Pancreas (tissue), 10 donors: ENCODE measurements around the gene EBF3. TPM values are rescaled to one million over a fixed set of nuclear protein-coding genes. Genes with fewer than 3 reads are reported as not detected.
A peak's percentile ranks its signal among the peaks of the same experiment; 100 is the strongest.

ENCODE experiments used
- ATAC-seq, 4 donors: fragments of 200-7000 bp; cut with Tn5 transposase; one replicate each; pipeline versions ENCODE4 v1.8.0 to v1.9.1; 2020; ENCODE audit warnings: mild to moderate bottlenecking in 4 of 4, moderate library complexity in 4 of 4
- DNase-seq, 6 donors: peaks; one replicate each; pipeline ENCODE4 v3.0.0-alpha.2; 2020
- FAIRE-seq: peaks from 2 replicates; lab custom pipeline; 2012; peaks lifted over from hg19 to GRCh38; lab: Jason Lieb, UNC
- H3K27ac ChIP-seq, 4 donors: fragments of 200-600 bp; sonication (generic); 1 replicate in 3 of 4; 2 replicates in 1 of 4; pipeline versions ENCODE4 v1.5.0 to v1.8.0; 2020
- H3K27me3 ChIP-seq, 4 donors: fragments of 200-600 bp; one replicate each; pipeline ENCODE4 v1.8.0; 2021
- H3K36me3 ChIP-seq, 3 donors: fragments of 200-600 bp; sonication (generic) in 1 of 3; one replicate each; pipeline versions ENCODE4 v1.5.0 to v1.8.0; 2020 to 2021
- H3K4me1 ChIP-seq, 3 donors: fragments of 200-600 bp; one replicate each; pipeline ENCODE4 v1.8.0; 2021
- H3K4me3 ChIP-seq, 4 donors: fragments of 200-600 bp; sonication (generic) in 2 of 4; one replicate each; pipeline versions ENCODE4 v1.5.0 to v1.8.0; 2020 to 2021
- H3K9me3 ChIP-seq, 4 donors: fragments of 200-600 bp; one replicate each; pipeline ENCODE4 v1.8.0; 2021
- WGBS, 2 donors: extraction: QIAGEN DNeasy Blood & Tissue Kit; methylation state at CpG; one replicate each; pipeline ENCODE4 v1.1.7; 2013; 5-methylcytosine and 5-hydroxymethylcytosine counted together
- intact Hi-C, 3 donors: fragments of 100-400 bp; cut with DNase I; formaldehyde crosslinking; loops; one replicate each; pipeline versions ENCODE4 v1.11.1 to v1.14.2; 2022
- polyA plus RNA-seq, 2 donors: library from polyadenylated mRNA; stranded (reverse); fragments of 200-250 nt; gene quantifications; one replicate each; pipeline ENCODE4 v1.2.3, GENCODE V29; 2013
- total RNA-seq, 6 donors: library from RNA; stranded (reverse); fragmentation: NEBNext Ultra II Directional in 4 of 6; extraction: Animal tissue kit (Norgen Biotek cat#: 25700) in 4 of 6; gene quantifications; one replicate each; pipeline versions ENCODE4 v1.2.1 to v1.2.4, GENCODE V29; 2021 to 2023
- TF ChIP-seq, protein P1 (sequence below), 4 donors: fragments of 200-600 bp; sonication (generic) in 3 of 4; IDR thresholded peaks; one replicate each; pipeline versions ENCODE4 v1.5.0 to v1.8.0; 2021; ENCODE audit warnings: antibody characterized with exemption in 4 of 4
- donor health status: healthy with polysubstance abuse.
- donor health status: DM: no; HTN: no; CAD: no; lungs with moderate emphysema.
- donor health status: DM: no; HTN: no; CAD: no.
- donor health status: control.
- donor health status: control.
- donor health status: Bipolar disorder and iron deficiency.
- donor health status: DM: yes; HTN: yes; CAD: no.
- donor health status: DM: no; HTN: no; CAD: no.
- donor health status: DM: no; HTN: no; CAD: no.
- donor health status: DM: yes; HTN: yes; CAD: no.

EBF3 gene
- total and polyA plus RNA-seq, 8 donors, result 0.47 to 1.5 (median 1.1) TPM

DNA sequence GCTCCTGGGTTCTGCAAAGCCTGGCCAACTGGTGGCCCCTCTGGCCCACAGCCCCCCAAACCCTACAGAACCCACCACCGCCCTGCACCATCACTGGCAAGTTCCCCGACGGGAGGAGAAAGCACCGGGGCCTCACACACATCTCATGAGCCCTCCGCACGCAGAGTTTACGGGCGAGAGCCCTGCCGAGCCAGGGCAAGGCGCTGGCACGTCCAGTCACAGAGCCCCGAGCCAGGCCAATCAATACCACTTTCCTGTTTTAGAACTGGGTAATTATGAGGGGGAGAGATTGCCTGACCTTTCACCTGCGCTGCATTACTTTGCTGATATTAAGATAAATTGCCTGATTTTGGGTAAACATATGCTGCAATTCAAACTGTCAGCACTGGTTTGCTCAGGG, 113.3 kb downstream of the EBF3 start:
- intact Hi-C loops, result no loop called here
- TF ChIP-seq, protein P1, sequence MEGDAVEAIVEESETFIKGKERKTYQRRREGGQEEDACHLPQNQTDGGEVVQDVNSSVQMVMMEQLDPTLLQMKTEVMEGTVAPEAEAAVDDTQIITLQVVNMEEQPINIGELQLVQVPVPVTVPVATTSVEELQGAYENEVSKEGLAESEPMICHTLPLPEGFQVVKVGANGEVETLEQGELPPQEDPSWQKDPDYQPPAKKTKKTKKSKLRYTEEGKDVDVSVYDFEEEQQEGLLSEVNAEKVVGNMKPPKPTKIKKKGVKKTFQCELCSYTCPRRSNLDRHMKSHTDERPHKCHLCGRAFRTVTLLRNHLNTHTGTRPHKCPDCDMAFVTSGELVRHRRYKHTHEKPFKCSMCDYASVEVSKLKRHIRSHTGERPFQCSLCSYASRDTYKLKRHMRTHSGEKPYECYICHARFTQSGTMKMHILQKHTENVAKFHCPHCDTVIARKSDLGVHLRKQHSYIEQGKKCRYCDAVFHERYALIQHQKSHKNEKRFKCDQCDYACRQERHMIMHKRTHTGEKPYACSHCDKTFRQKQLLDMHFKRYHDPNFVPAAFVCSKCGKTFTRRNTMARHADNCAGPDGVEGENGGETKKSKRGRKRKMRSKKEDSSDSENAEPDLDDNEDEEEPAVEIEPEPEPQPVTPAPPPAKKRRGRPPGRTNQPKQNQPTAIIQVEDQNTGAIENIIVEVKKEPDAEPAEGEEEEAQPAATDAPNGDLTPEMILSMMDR (IDR thresholded peaks at IDR 0.05), result no peak
- Histone ChIP-seq H3K4me3 (no peak overlapping the region), H3K36me3 (no peaks in the 10 kb centered on the region), H3K27me3 (peaks cover 0 to 35% (median 2%) of the 10 kb centered on the region in 4 donors), H3K27ac (no peak overlapping the region), H3K4me1 (peaks cover 10 to 14% (median 13%) of the 10 kb centered on the region in 3 donors), H3K9me3 (no peaks in the 10 kb centered on the region)
- DNase-seq (peak in 2 of 6 donors; percentile 22 to 53), ATAC-seq (peak in 1 of 4 donors; percentile 44), FAIRE-seq (no peak)
- 28 to 32% methylated on average over 13 of the region's 13 CpGs for WGBS, 2 donors

GRCh38 chr10:129850316-129850715, 113.8 kb downstream of the EBF3 start:
- no peak overlapping the region for H3K27ac ChIP-seq
- no peak for ATAC-seq
- peaks cover 0 to 33% (median 2%) of the 10 kb centered on the region in 4 donors for H3K27me3 ChIP-seq
- peaks cover 10 to 14% (median 13%) of the 10 kb centered on the region in 3 donors for H3K4me1 ChIP-seq
- no peaks in the 10 kb centered on the region for H3K9me3 ChIP-seq
- WGBS, 2 donors, result 67 to 74% methylated on average over 10 of the region's 10 CpGs
- TF ChIP-seq, protein P1 (IDR thresholded peaks at IDR 0.05), result no peak
- no peak for DNase-seq
- no peaks in the 10 kb centered on the region for H3K36me3 ChIP-seq
- intact Hi-C loops, result no loop called here
- no peak overlapping the region for H3K4me3 ChIP-seq
- no peak for FAIRE-seq

DNA sequence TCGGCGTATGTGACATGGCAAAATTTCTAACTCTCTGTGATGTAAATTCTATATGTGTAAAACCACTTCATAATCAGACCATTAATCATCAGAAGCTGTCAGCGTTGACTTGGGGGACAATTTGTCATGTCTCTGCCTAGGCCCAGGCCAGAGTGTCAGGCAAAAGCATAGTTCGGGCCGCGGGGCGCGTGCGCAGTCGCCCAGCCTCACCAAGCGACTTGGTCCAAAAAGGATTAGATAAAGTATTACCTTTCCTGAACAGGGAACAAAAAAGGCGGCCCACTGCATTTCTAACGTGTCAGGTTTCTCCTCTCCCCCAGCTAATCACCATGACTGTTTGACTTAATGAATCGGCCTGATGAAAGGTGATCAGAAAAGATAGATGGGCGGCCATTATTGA, 114.2 kb downstream of the EBF3 start:
- Histone ChIP-seq H3K27me3 (peaks cover 0 to 35% (median 2%) of the 10 kb centered on the region in 4 donors), H3K36me3 (no peaks in the 10 kb centered on the region), H3K4me3 (no peak overlapping the region), H3K4me1 (peaks cover 10 to 14% (median 13%) of the 10 kb centered on the region in 3 donors), H3K9me3 (no peaks in the 10 kb centered on the region), H3K27ac (no peak overlapping the region)
- no peak for FAIRE-seq
- 60 to 62% methylated on average over 15 of the region's 15 CpGs for WGBS, 2 donors
- intact Hi-C loops, result no loop called here
- TF ChIP-seq, protein P1 (IDR thresholded peaks at IDR 0.05), result no peak
- ATAC-seq, result no peak
- DNase-seq, result peak in 1 of 6 donors; percentile 17

DNA sequence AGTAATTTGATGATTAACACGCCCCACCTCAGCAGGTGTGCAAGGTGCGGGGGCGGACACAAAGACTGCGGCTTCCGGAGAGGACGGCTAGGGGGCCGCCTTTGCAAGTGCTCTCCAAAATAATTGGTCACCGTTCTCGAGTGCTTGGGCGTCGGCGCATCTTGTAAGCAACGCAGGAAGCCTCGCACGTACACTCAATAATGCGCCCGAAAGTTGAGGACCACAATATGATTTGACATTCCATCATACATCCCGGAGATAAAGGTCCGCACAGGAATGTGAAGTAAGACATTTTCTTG, 114.7 kb downstream of the EBF3 start:
- 80 to 84% methylated on average over 19 of the region's 19 CpGs for WGBS, 2 donors
- no peak for FAIRE-seq
- intact Hi-C loops, result no loop called here
- H3K4me3 ChIP-seq, result no peak overlapping the region
- no peak overlapping the region for H3K27ac ChIP-seq
- H3K27me3 ChIP-seq, result peaks cover 0 to 37% (median 2%) of the 10 kb centered on the region in 4 donors
- H3K36me3 ChIP-seq, result no peaks in the 10 kb centered on the region
- peaks cover 10 to 13% (median 12%) of the 10 kb centered on the region in 3 donors for H3K4me1 ChIP-seq
- no peak for ATAC-seq
- DNase-seq, result peak in 1 of 6 donors; percentile 9
- H3K9me3 ChIP-seq, result no peaks in the 10 kb centered on the region
- TF ChIP-seq, protein P1 (IDR thresholded peaks at IDR 0.05), result no peak

- Histone ChIP-seq H3K9me3 (no peaks in the 10 kb centered on the region), H3K27ac (no peak overlapping the region), H3K36me3 (no peaks in the 10 kb centered on the region), H3K4me1 (peaks cover 7 to 8% (median 7%) of the 10 kb centered on the region in 3 donors), H3K27me3 (peaks cover 0 to 41% (median 2%) of the 10 kb centered on the region in 4 donors), H3K4me3 (no peak overlapping the region)
- WGBS, 2 donors, result 81 to 85% methylated on average over 19 of the region's 19 CpGs
- DNase-seq (peak in 1 of 6 donors; percentile 14), FAIRE-seq (no peak), ATAC-seq (no peak)
- TF ChIP-seq, protein P1 (IDR thresholded peaks at IDR 0.05), result no peak
- intact Hi-C loops, result no loop called here
Measured at GRCh38 chr10:129848696-129849451, 115.2 kb downstream of the EBF3 start.
